HG03064 (cell line): ENCODE results near the gene DNAJC3.

Experiments
- ATAC-seq: cut with Tn5 transposase; IDR thresholded peaks from one replicate; pipeline ENCODE4 v1.9.1; 2021; ENCODE audit warnings: low read depth; ENCODE audit not compliant: unreplicated experiment

The DNAJC3 gene, protein sequence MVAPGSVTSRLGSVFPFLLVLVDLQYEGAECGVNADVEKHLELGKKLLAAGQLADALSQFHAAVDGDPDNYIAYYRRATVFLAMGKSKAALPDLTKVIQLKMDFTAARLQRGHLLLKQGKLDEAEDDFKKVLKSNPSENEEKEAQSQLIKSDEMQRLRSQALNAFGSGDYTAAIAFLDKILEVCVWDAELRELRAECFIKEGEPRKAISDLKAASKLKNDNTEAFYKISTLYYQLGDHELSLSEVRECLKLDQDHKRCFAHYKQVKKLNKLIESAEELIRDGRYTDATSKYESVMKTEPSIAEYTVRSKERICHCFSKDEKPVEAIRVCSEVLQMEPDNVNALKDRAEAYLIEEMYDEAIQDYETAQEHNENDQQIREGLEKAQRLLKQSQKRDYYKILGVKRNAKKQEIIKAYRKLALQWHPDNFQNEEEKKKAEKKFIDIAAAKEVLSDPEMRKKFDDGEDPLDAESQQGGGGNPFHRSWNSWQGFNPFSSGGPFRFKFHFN

DNA sequence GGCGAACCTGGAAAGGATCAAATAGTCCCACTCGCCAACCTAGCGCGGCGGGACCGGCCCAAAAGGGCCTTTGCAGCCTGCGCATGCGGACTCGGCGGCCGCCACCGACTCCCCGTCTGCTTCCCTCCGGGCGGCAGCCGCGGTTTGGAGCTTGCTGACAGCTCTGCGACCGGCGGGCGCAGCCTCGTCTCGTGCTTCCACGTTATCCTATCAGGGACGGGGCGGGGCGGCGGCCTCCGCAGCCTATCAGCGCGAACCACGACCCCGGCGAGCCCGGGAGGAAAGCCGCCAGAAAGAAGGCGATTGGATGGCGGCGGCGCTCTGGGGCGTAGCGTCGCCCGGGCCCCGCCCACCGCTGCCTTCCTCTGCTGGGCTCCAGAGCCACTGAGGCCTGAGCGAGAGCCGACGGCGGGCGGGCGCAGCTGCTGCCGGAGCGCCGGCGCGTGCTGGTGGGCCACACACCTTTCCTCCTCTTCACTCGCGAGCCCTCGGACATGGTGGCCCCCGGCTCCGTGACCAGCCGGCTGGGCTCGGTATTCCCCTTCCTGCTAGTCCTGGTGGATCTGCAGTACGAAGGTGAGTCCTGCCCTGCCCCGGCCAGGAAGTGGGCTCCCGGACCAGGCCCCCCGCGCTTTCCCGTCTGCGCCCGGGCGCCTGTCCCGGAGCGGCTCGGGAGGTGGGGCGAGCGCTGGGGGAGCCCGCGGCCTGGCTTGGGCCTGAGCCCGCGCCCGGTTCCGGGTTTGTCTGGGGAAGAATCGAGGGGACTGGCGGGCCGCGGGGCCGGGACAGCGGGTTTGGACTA, at the start of gene DNAJC3:
TSS of gene DNAJC3 (plus strand) at position 378 of the 802 bp plus-strand sequence. CDS start at position 495, 117 bp downstream.
- ATAC-seq, result peak; percentile 97

DNA sequence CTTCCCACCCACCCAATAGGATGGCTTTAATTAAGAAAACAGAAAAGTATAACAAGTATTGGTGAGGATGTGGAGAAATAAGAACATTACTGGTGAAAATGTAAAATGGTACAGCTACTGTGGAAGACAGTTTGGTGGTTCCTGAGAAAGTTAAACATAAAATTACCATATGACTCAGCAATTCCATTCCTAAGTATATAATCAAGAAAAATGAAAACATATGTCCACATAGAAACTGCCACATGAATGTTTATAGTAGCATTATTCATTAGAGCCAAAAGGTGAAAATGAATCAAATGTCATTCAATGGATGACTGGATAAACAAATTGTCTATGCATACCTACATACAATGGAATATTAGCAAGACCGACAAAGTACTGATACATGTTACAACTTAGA, 49.3 kb upstream of the DNAJC3 start:
- no peak for ATAC-seq

DNA sequence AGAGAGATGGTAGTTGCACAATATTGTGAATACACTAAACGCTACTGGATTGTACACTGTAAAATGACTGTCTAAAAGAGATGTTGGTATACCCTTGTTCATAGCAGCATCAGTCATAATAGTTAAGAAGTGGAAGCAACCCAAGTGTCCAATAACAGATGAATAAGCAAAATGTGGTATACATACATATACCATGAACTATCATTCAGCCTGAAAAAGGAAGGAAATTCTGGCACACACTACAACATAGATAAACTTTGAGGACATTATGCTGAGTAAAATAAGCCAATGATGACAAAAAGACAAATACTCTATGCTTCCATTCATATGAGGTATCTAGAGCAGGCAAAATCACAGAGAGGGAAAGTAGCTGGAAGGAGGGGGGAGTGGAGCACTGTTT, 48.5 kb upstream of the DNAJC3 start:
- no peak for ATAC-seq

DNA sequence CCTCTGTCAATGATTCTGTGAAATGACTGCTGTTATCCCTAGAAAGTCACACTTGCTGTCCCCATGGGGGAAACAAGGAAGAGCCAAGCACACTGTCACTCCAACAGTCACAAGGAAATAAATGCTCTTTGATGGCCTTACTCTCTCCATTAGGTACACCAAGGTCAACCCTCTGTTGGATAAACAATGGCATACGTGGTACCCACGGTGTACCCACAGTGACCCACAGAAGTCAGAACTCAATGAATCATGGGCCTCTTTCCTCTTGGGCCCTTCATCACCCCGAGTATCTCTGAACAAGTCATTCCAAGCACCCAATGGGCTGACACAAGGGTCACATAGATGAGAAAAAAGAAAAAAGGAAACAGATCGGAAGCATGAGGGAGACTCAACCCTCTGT, 47.9 kb upstream of the DNAJC3 start:
- ATAC-seq, result no peak

DNA sequence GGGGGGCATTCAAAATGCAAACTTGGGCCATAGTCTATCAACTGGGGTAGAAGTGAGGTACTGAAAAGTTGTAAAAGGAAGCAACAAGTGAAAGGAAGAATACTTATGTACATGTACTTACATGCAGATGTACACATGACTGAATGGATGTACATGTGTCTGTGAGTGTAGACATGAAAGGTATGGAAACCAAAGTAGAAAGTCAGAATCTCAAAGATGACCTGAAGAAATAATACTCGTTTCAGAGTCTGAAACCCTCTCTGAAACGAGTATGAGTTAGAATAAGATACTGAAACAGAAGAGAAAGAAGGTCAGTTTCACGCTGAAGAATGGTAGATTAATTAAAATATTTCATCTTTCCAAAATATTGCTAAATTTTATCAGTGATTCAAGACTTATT, 46.3 kb upstream of the DNAJC3 start:
- no peak for ATAC-seq

DNA sequence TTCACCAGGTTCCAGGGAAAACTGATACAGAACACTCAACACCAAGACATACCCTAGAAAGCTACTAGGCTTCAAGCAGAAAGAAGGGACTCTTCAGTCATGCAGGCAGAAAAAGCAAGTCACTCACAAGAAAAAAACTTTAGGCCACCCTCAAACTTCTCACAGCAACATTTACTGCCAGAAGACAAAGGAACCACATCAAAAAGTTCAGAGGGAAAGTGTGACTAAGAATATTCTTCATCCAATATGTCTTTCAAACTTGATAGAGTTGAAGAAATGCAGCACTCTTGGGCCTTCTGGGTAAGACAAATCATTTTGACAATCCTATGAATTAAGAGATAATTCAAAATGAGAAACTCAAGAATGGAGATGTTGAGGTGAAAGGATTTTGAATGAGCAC, 40.1 kb upstream of the DNAJC3 start:
- no peak for ATAC-seq

DNA sequence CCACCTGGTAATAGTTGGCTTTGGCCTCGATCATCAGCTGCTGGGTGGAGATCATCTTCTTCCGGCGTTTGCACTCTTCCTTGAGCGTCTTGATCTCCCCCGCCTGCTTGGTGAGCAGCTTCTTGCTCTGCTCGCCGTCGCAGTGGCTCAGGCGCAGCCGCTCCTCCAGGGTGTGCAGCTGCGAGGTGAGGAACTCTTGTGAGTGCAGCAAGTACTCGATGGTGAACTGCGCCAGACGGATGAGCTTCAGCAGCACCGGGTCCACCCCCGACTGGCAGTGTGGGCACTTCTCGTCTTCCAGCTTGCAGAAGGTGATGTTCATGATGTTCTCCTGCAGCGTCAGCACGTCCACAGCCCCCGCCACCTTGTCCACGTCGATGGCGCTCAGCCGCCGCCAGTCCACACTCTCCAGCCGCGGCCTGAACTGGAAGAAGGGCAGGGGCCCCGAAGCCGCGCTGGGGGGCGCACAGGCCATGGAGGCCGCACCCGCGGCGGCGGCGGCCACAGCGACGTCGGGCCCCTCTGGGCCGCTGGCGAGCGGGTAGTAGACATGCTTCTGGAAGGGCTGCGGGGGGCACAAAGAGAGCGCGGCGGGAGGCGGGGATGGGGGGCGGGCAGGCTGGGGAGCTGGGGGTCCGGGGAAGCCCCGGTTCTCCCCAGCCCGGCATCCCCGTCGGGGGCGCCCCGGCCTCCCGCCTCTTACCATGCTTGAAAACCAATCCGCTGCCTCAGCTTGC, 35.5 kb upstream of the DNAJC3 start:
- no peak for ATAC-seq

DNA sequence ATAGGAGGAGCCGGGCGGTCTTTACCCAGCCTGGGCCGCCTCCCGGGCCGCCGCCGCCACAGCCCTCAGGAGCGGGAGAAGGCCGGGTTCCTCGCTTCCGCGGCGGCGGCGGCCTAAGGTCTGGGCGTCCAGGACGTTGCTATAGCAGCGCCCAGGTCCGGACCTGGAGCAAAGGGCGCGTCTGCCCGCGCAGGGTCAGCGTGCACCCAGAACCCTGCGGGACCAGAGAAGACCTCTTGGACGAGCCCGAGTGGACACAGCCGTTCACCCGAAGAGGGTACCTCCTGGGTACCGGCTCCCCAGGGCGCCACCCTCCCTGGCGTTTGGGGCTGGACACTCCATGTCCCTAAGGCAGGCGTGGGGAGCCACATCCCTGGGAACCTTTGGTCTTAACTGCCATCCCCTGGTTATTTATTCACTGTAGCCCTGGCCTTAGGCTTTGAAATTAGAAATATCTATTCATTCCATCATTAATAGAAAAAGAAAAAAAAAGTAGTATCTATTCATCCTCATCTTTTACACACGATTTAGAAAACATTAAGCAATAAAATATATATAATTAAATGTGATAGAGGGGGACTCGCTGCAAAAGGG, 34.8 kb upstream of the DNAJC3 start:
- no peak for ATAC-seq

DNA sequence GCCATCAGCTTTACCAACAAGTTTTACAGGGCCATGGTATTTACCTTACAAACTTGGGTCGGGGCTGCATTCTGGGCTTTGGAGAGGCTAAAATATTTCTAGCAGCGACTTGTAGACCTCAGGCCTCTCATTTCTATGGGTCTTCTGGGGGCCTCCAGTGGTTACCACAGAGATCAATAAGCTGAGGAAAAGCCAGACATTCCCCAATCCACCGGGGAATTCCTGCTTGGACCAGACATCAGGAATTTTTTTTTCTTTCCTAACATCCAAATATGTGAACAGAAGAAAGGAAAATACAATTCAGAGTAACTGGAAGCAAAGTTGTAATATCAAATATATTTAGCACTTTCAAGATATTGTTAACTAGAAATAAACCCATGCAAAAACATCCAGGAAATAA, 33.9 kb upstream of the DNAJC3 start:
- ATAC-seq, result no peak

DNA sequence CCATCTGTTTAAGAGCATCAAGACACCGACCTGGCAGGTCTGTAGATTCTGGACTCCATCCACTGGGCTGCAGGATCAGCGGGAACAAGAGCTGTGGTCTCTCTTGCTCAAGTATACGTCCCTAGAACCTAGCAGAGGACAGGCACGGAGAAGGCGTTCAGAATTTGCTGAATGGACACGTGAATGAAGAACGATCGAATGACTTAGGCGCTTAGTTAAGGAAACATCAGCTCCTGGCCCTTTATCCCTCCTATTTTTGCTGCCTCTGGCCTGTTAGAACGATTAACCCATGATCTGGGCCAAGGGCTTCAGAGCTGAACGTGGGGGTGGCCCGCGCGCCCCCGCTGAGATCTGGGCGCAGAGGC, 33.4 kb upstream of the DNAJC3 start:
- ATAC-seq, result no peak

DNA sequence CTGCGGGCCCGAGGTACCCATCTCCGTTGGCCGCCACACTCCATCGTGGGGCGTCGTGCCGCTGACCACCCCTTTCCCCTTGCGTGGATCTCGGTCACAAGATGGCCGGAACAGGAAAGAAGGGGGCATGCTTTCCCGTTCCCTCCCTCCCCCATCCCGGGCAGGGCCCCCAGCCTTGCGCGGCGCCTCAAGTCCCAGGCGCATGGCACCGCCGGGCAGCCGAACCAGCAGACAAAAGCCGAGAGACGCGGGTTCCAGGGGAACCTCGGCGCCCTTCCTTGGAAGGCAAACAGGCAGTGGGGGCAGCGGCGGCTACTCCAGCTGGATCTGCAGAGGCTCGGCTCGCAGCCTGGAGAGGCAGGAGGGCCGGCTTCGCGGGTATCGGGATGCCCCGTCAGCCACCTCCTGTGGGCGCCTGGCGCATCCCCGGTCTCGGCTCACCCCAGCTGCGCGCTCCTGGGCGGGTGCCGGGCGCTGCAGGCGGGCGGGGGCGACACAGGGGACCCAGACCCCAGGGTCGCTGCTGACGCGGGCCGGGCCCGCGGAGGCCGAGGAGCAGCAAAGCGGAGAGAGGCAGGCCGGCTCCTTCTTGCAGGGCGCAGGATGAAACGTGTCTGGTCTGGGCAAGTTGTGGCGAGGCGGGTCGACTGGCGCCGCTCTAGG, 32.9 kb upstream of the DNAJC3 start:
- no peak for ATAC-seq

DNA sequence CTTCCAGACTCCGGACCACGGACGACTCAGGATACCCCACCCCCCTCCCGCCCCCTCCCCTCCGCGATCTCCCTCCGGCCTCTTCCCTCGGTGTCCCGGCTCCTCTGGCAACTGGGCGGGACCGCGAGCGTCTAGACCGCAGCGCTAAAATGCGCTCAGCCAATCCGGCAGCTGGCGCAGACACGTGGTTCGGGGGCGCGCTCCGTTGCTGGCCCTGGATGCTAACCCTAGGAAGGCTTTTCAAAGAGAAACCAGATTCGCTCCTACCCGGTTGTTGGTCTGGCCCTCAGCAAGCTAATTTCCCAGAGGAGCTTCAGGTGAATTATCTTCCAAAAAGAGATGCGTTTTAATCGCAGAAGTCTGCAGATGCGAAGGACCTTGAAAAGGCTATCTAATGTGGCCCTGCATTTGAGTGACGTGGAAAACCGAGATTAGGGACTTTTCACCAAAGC, 32.3 kb upstream of the DNAJC3 start, which contains the start of gene DZIP1:
TSS of gene DZIP1 (minus strand) at position 106 of the 452 bp plus-strand sequence. CDS start 2,677 bp downstream, outside the sequence.
- ATAC-seq, result no peak

DNA sequence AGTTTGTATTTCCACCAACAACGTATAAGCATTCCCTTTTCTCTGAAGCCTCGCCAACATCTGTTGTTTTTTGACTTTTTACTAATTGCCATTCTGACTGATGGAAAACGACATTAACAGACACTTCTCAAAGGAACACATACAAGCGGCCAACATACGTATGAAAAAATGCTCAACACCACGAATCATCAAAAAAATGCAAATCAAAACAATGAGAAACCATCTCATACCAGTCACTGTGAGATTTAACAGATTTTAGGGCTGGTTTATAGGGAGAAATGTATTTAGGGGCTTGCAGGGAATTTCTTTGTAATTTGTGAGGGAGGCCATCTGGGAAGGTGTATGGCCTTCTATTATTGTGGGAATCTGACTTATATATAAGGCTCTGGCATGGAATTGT, 29.6 kb upstream of the DNAJC3 start:
- no peak for ATAC-seq

DNA sequence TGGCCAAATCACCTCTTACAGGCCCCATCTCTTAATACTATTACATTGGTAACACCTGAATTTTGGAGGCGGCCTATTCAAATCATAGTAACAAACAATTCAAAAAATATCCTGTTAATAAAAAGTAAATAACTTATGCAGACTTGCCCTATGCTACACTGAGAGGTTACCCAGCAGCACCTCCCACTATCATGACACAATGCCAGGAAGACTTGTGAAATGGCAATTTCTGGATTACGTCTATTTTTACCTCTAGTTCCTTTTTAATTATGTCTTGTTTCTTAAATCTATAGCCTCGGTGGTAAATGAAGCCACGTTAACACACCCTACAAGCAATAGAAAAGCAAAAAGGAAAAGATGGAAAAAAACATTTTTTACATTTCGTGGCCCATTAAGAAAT, 26.2 kb upstream of the DNAJC3 start:
- no peak for ATAC-seq

DNA sequence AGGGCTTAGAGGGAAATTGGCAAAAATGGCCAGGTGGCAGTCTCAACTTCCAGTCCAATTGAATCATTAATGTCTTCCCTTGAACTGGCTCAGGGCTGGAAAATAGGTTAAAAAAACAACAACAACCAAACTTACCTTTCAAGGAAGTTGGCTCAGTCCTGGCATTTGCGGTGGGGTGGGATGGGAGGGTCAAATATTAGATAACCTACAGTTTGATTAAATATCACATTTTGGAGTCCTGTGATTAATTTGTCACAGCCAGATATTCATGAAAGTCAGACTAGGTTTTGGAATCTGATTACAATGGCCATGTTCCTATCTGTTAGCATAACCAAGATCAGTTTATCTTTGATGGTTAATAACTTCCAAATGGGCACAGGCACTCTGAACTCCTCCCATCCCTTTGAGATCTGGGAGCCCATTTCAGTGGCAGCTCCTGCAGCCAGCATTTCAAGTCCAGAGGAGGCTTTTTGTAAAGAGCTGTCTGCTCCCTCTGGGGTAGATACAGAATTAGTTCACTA, 24.6 kb upstream of the DNAJC3 start:
- ATAC-seq, result no peak

DNA sequence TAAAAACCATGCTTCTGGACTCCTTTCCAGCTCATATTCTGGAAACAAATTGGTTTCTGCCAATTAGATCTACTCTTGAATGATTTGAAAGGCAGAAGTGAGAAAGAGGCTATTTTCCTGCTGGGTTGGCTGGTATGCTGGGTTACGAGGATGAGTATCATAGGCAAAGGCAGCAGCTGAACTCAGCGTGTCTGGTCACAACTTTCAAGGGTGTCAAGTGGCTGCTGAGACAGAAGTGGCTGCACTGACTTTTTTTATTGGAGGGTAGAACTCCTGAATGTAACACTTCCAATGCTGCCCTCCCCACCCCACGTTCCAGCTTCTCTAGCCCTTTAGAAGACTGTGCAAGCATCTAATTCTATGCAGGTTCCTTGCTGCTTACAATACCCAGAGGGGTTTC, 24.1 kb upstream of the DNAJC3 start:
- no peak for ATAC-seq

DNA sequence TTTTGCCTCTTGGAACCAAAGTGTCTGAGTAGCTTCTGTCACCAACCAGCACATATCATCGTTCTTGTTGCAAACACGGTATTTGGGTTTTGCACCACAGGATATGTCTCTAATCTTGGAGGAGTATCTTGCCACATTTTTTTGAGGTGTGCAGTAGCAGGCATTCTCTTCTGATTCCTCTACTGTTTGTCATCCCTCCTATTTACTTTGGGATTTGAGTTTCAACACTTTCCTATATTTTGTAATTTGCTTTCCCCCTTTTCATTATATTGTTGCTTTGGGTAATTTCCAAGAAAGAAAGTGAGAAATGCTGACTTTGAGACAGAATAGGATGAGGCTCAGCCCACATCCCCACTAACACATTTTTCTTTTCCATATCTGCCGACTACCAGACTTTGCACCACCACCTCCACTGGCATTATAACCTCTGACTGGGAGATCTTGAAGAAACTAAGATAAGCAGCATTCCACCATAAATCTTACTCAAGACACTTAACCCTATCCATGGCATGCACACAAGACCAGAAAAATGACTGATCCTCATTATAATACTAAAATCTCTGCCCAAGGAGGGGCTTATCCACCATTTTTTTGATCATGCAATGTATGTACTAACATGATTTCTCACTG, 20.4 kb upstream of the DNAJC3 start:
- ATAC-seq, result no peak

DNA sequence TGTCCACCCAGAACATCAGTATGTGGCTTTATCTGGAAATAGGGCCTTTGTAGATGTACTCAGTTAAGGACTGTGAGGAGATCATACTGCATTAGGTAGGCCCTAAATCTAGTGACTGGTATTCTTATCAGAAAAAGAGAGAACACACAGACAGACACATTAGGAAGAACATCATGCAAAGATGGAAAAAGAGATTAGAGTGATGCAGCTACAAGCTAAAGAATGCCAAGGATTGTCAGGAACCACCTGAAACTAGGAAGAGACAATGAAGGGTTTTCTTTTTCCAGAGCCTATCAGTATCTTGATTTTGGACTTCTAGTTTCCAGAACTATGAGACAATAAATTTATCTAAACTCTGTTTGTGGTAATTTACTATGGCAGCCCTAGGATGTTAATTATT, 17.4 kb upstream of the DNAJC3 start:
- ATAC-seq, result no peak

DNA sequence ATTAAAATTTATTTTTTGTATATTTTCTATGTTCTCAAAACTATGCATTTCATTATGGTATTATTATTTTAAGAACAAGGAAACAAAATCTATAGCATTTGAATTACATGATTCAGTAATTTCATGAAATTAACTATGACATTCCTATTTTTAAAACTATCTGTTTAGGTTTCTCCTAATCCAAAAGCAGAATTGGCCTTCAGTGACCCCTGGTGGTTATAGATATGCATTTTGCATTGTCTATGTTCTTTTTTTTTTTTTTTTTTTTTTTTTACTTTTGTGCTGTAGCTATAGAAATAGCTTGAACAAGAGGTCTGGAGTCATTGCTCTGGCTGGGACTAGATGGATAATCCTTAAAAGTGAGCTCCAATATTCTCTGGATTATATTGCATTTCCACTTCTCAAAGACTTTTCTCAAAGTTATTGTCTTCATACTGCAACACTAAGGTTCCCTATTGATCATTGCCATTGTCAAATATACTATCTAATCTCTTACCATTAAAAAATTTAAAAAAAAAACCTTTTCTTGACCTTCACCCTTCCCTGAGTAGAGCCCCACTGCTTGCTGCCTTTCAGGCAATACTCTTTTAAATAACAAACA, 15.9 kb upstream of the DNAJC3 start:
- ATAC-seq, result no peak
